ENCODE measurements around the gene SORL1.
"Not testable (repeated sequence)": the region's sequence is repeated elsewhere in the genome, so short reads cannot be mapped to it uniquely, and the experiment has no call there.

Gene SORL1

GRCh38 chr11:121474680-121475079 is 22.6 kb downstream of the SORL1 start:
- no peak for DNase-seq

GRCh38 chr11:121476379-121477032 is 24.4 kb downstream of the SORL1 start:
- no peak for DNase-seq

GRCh38 chr11:121478226-121478894 is 26.2 kb downstream of the SORL1 start:
- no peak for DNase-seq

GRCh38 chr11:121478895-121479697 is 27.0 kb downstream of the SORL1 start:
- no peak for DNase-seq

- no peak for DNase-seq
Observed at GRCh38 chr11:121479698-121480238, 27.7 kb downstream of the SORL1 start.

- not testable (repeated sequence) for DNase-seq
Observed at GRCh38 chr11:121481484-121482230, 29.5 kb downstream of the SORL1 start.

GRCh38 chr11:121482231-121483129 is 30.4 kb downstream of the SORL1 start:
- no peak for DNase-seq

GRCh38 chr11:121483805-121484480 is 31.8 kb downstream of the SORL1 start:
- no peak for DNase-seq

- no peak for DNase-seq
Observed at GRCh38 chr11:121485216-121485615, 33.1 kb downstream of the SORL1 start.

GRCh38 chr11:121486054-121486453 is 33.9 kb downstream of the SORL1 start:
- DNase-seq = no peak

GRCh38 chr11:121487191-121487590 is 35.1 kb downstream of the SORL1 start:
- no peak for DNase-seq

- no peak for DNase-seq
Observed at GRCh38 chr11:121488170-121488569, 36.1 kb downstream of the SORL1 start.

- no peak for DNase-seq
Observed at GRCh38 chr11:121488641-121489040, 36.5 kb downstream of the SORL1 start.

- no peak for DNase-seq
Observed at GRCh38 chr11:121489823-121490222, 37.7 kb downstream of the SORL1 start.

GRCh38 chr11:121494355-121495099 is 42.4 kb downstream of the SORL1 start:
- DNase-seq = no peak

GRCh38 chr11:121497176-121497998 is 45.3 kb downstream of the SORL1 start:
- DNase-seq = no peak

- DNase-seq = no peak
Observed at GRCh38 chr11:121499405-121499804, 47.3 kb downstream of the SORL1 start.

GRCh38 chr11:121500275-121500674 is 48.2 kb downstream of the SORL1 start:
- DNase-seq = no peak

GRCh38 chr11:121500717-121501116 is 48.6 kb downstream of the SORL1 start:
- no peak for DNase-seq

Measured in EL (cell line).